SK-N-SH treated with all-trans-retinoic acid at 6 μM for 48 hours (cell line): ENCODE data around the gene NOTCH3.

ENCODE experiments used
- ARNTL ChIP-seq: fragments of 450-650 bp; formaldehyde crosslinking; IDR thresholded peaks from 2 replicates; pipeline ENCODE4 v1.5.0; 2020; ENCODE audit warnings: low read depth, mild to moderate bottlenecking, moderate library complexity, borderline replicate concordance
- CSRNP3 ChIP-seq: fragments of 250-450 bp; sonication (Bioruptor Pico); IDR thresholded peaks from 2 replicates; pipeline ENCODE4 v1.5.1; 2021; ENCODE audit warnings: mild to moderate bottlenecking, moderate library complexity
- GLIS3 ChIP-seq: fragments of 250-450 bp; sonication (Bioruptor Pico); IDR thresholded peaks from 2 replicates; pipeline ENCODE4 v1.5.0; 2020; ENCODE audit warnings: mild to moderate bottlenecking, moderate library complexity
- PATZ1 ChIP-seq: fragments of 250-450 bp; sonication (Bioruptor Pico); IDR thresholded peaks from 2 replicates; pipeline ENCODE4 v1.8.0; 2020; ENCODE audit warnings: mild to moderate bottlenecking, moderate library complexity, borderline replicate concordance
- POU6F1 ChIP-seq: fragments of 250-450 bp; sonication (Bioruptor Pico); IDR thresholded peaks from 2 replicates; pipeline ENCODE4 v1.8.0; 2021; ENCODE audit warnings: low read depth, mild to moderate bottlenecking, moderate library complexity, borderline replicate concordance
- RARB ChIP-seq: fragments of 250-450 bp; sonication (Bioruptor Pico); IDR thresholded peaks from 2 replicates; pipeline ENCODE4 v1.8.0; 2021; ENCODE audit warnings: mild to moderate bottlenecking, moderate library complexity
- ZNF565 ChIP-seq: fragments of 450-650 bp; formaldehyde crosslinking; conservative IDR thresholded peaks from 2 replicates; pipeline ENCODE4 v1.5.0; 2020; ENCODE audit warnings: low read depth, mild to moderate bottlenecking, moderate library complexity

- TF ChIP-seq ZNF565 (CRISPR knock-in tag), result no peak
- no peak for TF ChIP-seq PATZ1 (CRISPR knock-in tag)
- TF ChIP-seq ARNTL (CRISPR knock-in tag), result no peak
- TF ChIP-seq RARB (CRISPR knock-in tag), result no peak
- TF ChIP-seq CSRNP3 (CRISPR knock-in tag), result no peak
- TF ChIP-seq POU6F1, result no peak
- TF ChIP-seq GLIS3 (CRISPR knock-in tag), result no peak
Measured at GRCh38 chr19:15250640-15250993, 49.8 kb upstream of the NOTCH3 start.
